Stomach (tissue), 9 donors: Measurements from ENCODE around the gene SLC6A17. TPM values are rescaled to one million over a fixed set of nuclear protein-coding genes. Genes with fewer than 3 reads are reported as not detected.

Source experiments
- DNase-seq, 2 donors: peaks; one replicate each; pipeline versions ENCODE4 v3.0.0 to v3.0.0-alpha.2; 2013 to 2019
- H3K27ac ChIP-seq, 5 donors: fragments of 200-600 bp in 4 of 5; sonication (generic) in 4 of 5; one replicate each; pipeline ENCODE4 v1.5.1; 2013 to 2019; ENCODE audit warnings: mild to moderate bottlenecking in 1 of 5, moderate library complexity in 1 of 5
- H3K27me3 ChIP-seq, 3 donors: fragments of 200-600 bp; sonication (generic); one replicate each; pipeline ENCODE4 v1.5.1; 2017 to 2019; ENCODE audit warnings: mixed run types in 1 of 3
- H3K36me3 ChIP-seq, 4 donors: fragments of 200-600 bp; sonication (generic); 1 replicate in 3 of 4; 2 replicates in 1 of 4; pipeline ENCODE4 v1.5.1; 2016 to 2019
- H3K4me1 ChIP-seq, 4 donors: fragments of 200-600 bp; sonication (generic); one replicate each; pipeline ENCODE4 v1.5.1; 2016 to 2019
- H3K4me3 ChIP-seq, 4 donors: fragments of 200-600 bp; sonication (generic) in 3 of 4; one replicate each; pipeline ENCODE4 v1.5.1; 2016 to 2019; ENCODE audit warnings: mild to moderate bottlenecking in 1 of 4
- H3K9me3 ChIP-seq, 4 donors: fragments of 200-600 bp; sonication (generic); one replicate each; pipeline ENCODE4 v1.5.1; 2016 to 2019
- EP300 ChIP-seq: sonication (generic); formaldehyde crosslinking; IDR thresholded peaks from one replicate; pipeline ENCODE4 v1.6.1; 2017; ENCODE audit warnings: antibody characterized with exemption
- POLR2A ChIP-seq, 4 donors: fragments of 450-650 bp; IDR thresholded peaks; one replicate each; pipeline ENCODE4 v1.6.1; 2016; ENCODE audit warnings: antibody characterized with exemption in 4 of 4, control low read depth in 2 of 4, mild to moderate bottlenecking in 1 of 4, moderate library complexity in 1 of 4
- POLR2AphosphoS5 ChIP-seq, 3 donors: sonication (generic); formaldehyde crosslinking; IDR thresholded peaks; one replicate each; pipeline ENCODE4 v1.6.1; 2016; ENCODE audit warnings: antibody characterized with exemption in 3 of 3
- WGBS, 5 donors: extraction: QIAGEN DNeasy Blood & Tissue Kit in 3 of 5; methylation state at CpG; one replicate each; pipeline versions ENCODE4 v1.1.5 to v1.1.7; 2013 to 2018; 5-methylcytosine and 5-hydroxymethylcytosine counted together
- intact Hi-C: fragments of 100-400 bp; cut with DNase I; formaldehyde crosslinking; loops from one replicate; pipeline ENCODE4 v1.15.1; 2023; ENCODE audit warnings: low total_unique reads
- polyA plus RNA-seq, 3 donors: library from polyadenylated mRNA; stranded (reverse); fragments of 200-250 nt; gene quantifications; one replicate each; pipeline ENCODE4 v1.2.3, GENCODE V29; 2013
- total RNA-seq, 5 donors: library from RNA; depleted of rRNA; stranded (reverse); fragments of >200 nt; gene quantifications; one replicate each; pipeline versions ENCODE4 v1.1.0 to v1.2.3, GENCODE V29; 2014 to 2016
- TF ChIP-seq, protein P1 (sequence below), 7 experiments: fragments of 450-650 bp in 4 of 7; fragments of 200-600 bp in 3 of 7; sonication (generic) in 3 of 7; IDR thresholded peaks; one replicate each; pipeline ENCODE4 v1.5.1; 2016 to 2019; ENCODE audit warnings: antibody characterized with exemption in 7 of 7, control low read depth in 2 of 7, mild to moderate bottlenecking in 1 of 7
- donor health status: healthy with polysubstance abuse.
- donor health status: Bipolar disorder and iron deficiency.
- donor health status: healthy.

Gene SLC6A17
- total and polyA plus RNA-seq, 8 donors, result 0.08 to 0.37 (median 0.14) TPM; not detected in 3

GRCh38 chr1:110213143-110213540 is 62.8 kb downstream of the SLC6A17 start:
- Histone ChIP-seq H3K9me3 (no peaks in the 10 kb centered on the region), H3K27me3 (peaks cover 0 to 12% (median 10%) of the 10 kb centered on the region in 3 donors), H3K27ac (peak overlapping the region in 2 of 5 donors; percentile 2 to 35), H3K4me3 (no peak overlapping the region), H3K36me3 (peaks cover 0 to 9% (median 0%) of the 10 kb centered on the region in 4 donors), H3K4me1 (peaks cover 44 to 66% (median 61%) of the 10 kb centered on the region in 4 donors)
- WGBS, 5 donors, result 56 to 80% (median 75%) methylated on average over 2 of the region's 2 CpGs
- intact Hi-C loops, result no loop called here
- TF ChIP-seq POLR2A (IDR thresholded peaks at IDR 0.05), result no peak
- no peak for TF ChIP-seq EP300
- TF ChIP-seq, protein P1, sequence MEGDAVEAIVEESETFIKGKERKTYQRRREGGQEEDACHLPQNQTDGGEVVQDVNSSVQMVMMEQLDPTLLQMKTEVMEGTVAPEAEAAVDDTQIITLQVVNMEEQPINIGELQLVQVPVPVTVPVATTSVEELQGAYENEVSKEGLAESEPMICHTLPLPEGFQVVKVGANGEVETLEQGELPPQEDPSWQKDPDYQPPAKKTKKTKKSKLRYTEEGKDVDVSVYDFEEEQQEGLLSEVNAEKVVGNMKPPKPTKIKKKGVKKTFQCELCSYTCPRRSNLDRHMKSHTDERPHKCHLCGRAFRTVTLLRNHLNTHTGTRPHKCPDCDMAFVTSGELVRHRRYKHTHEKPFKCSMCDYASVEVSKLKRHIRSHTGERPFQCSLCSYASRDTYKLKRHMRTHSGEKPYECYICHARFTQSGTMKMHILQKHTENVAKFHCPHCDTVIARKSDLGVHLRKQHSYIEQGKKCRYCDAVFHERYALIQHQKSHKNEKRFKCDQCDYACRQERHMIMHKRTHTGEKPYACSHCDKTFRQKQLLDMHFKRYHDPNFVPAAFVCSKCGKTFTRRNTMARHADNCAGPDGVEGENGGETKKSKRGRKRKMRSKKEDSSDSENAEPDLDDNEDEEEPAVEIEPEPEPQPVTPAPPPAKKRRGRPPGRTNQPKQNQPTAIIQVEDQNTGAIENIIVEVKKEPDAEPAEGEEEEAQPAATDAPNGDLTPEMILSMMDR (IDR thresholded peaks at IDR 0.05), result no peak
- TF ChIP-seq POLR2AphosphoS5 (IDR thresholded peaks at IDR 0.05), result no peak
- DNase-seq, result no peak

DNA sequence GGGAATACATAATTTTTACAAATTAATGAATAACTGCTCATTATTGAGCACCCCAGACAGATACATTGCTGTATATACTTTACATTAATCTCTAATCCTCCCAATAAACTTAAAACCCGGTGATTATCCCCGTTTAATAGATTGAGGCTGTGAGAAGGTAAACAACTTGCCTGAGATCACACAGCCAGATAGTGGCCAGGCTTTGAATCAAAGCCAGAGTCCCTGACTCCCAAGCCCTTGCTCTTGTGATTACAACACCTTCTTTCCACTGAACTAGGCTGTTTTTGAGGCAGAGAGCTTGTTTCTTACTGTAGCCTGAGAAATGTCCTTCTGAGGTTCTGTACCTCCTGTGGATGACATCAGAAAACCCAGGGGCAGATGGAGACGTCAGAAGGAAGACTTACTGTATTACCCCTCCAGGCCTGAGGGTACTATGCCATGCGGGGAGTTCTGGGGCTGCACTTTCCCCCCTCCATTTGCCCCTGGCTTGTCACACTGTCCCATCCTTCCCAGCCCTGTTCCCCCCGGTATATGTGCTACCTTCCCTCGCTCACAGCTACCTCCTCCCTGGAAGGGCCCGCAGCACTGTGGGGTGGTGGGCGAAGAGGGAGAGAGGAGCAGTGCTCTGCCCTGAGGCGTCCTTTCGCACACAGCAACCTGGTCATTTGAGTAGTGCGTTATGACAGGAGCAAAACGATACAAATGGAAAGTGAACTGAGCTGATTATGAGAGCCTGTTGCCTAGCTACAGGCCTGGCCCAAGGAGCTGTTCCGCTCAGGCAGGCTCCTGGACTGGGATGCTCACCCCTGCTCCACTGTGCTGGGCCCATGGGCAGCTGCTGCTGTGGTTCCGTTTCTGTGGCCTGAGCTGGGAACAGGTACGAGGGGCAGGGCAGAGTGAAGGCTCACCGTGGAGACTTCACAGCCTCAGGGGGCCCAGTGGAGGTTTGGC is 64.4 kb downstream of the SLC6A17 start:
- H3K27me3 ChIP-seq, result peaks cover 0 to 12% (median 10%) of the 10 kb centered on the region in 3 donors
- no peak overlapping the region for H3K4me3 ChIP-seq
- no peaks in the 10 kb centered on the region for H3K9me3 ChIP-seq
- peaks cover 0 to 12% (median 2%) of the 10 kb centered on the region in 4 donors for H3K36me3 ChIP-seq
- 66 to 73% (median 69%) methylated on average over 15 to 16 of the region's 16 CpGs for WGBS, 5 donors
- peak overlapping the region in 3 of 5 donors; percentile 35 to 48 (median 45) for H3K27ac ChIP-seq
- DNase-seq, result peak; percentile 34 to 59
- no peak for TF ChIP-seq POLR2AphosphoS5 (IDR thresholded peaks at IDR 0.05)
- no peak for TF ChIP-seq EP300
- no peak for TF ChIP-seq POLR2A (IDR thresholded peaks at IDR 0.05)
- TF ChIP-seq, protein P1 (IDR thresholded peaks at IDR 0.05), result no peak
- peaks cover 36 to 54% (median 50%) of the 10 kb centered on the region in 4 donors for H3K4me1 ChIP-seq
- intact Hi-C loops, result no loop called here

DNA sequence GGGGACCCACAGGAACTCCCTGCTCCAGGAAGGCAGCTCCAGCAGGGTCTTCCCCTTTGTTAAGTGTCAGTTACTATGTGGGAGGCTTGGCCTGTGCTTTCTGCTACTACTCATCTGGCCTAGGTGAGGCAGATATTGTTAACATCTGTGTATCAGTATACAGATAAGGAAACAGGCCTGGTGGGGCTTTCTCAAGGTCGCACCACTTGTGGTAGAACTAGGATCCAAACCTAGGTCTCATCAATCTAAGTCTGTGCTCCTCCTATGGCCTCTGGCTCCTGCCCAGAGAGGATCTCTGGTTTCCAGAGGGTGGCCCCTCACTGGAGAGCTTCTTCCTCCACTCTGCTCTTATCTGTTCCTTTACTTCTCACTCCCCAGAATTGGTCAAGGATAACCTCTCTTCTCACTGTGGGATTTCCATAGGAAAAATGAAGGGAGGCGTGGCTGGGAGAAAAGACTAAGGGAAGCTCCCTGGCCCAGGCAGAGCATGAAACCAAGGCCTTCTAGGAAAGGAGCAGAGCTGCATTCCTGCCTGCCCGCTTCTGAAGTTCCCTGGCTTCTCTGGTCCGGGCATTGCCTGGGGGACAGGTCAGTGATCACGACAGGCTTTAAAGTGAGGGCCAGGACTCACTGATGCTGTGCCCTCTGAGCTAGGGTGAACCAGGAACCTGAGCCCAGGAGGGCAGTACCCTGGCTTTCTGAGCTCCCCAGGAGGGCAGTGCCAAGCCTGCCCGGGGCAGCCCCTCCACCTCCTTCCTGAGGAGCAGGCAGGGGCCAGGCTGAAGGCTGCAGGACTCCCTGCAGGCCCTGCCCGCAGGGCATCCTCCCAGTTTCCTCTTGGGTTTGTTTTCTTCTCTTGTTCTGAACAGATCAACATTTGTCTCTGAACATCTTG is 65.6 kb downstream of the SLC6A17 start:
- no peak for DNase-seq
- Histone ChIP-seq H3K27me3 (peaks cover 0 to 12% (median 10%) of the 10 kb centered on the region in 3 donors), H3K9me3 (no peaks in the 10 kb centered on the region), H3K4me1 (peaks cover 34 to 53% (median 45%) of the 10 kb centered on the region in 4 donors), H3K4me3 (no peak overlapping the region), H3K36me3 (peaks cover 0 to 12% (median 2%) of the 10 kb centered on the region in 4 donors), H3K27ac (no peak overlapping the region)
- TF ChIP-seq POLR2A (IDR thresholded peaks at IDR 0.05), result no peak
- TF ChIP-seq, protein P1 (IDR thresholded peaks at IDR 0.05), result no peak
- TF ChIP-seq POLR2AphosphoS5 (IDR thresholded peaks at IDR 0.05), result no peak
- no peak for TF ChIP-seq EP300
- intact Hi-C loops, result no loop called here
- 80 to 88% (median 83%) methylated on average over 6 to 7 of the region's 7 CpGs for WGBS, 5 donors
